Liver (tissue), 9 donors: ENCODE data around the gene SYNJ1. TPM values are rescaled to one million over a fixed set of nuclear protein-coding genes. Genes with fewer than 3 reads are reported as not detected.

Source experiments
- DNase-seq: peaks from one replicate; pipeline ENCODE4 v3.0.0-alpha.2; 2017; ENCODE audit warnings: low spot score
- H3K27ac ChIP-seq, 2 donors: one replicate each; pipeline ENCODE4 v1.7.0; 2013; ENCODE audit warnings: inconsistent platforms in 2 of 2, low read length in 2 of 2, control low read depth in 1 of 2, low read depth in 1 of 2, mild to moderate bottlenecking in 1 of 2
- H3K27me3 ChIP-seq, 4 donors: one replicate each; pipeline versions ENCODE4 v1.6.1 to v1.7.0; 2013; ENCODE audit warnings: low read length in 3 of 4, inconsistent platforms in 1 of 4, mild to moderate bottlenecking in 1 of 4, moderate library complexity in 1 of 4; ENCODE audit not compliant: control insufficient read depth in 4 of 4, insufficient read depth in 4 of 4
- H3K36me3 ChIP-seq, 4 donors: one replicate each; pipeline versions ENCODE4 v1.6.1 to v1.7.0; 2013; ENCODE audit warnings: low read length in 3 of 4, mild to moderate bottlenecking in 3 of 4, low read depth in 1 of 4, moderate library complexity in 1 of 4; ENCODE audit not compliant: control insufficient read depth in 4 of 4, insufficient read depth in 3 of 4
- H3K4me1 ChIP-seq, 4 donors: one replicate each; pipeline versions ENCODE4 v1.6.1 to v1.7.0; 2013; ENCODE audit warnings: low read length in 3 of 4, mild to moderate bottlenecking in 3 of 4, moderate library complexity in 1 of 4; ENCODE audit not compliant: control insufficient read depth in 4 of 4, insufficient read depth in 4 of 4
- H3K4me3 ChIP-seq, 3 donors: one replicate each; pipeline versions ENCODE4 v1.6.1 to v1.7.0; 2013; ENCODE audit warnings: low read length in 3 of 3, control low read depth in 1 of 3, low read depth in 1 of 3, mild to moderate bottlenecking in 1 of 3
- H3K9ac ChIP-seq, 2 donors: one replicate each; pipeline ENCODE4 v1.7.0; 2013; ENCODE audit warnings: low read length in 2 of 2, mild to moderate bottlenecking in 2 of 2, moderate library complexity in 2 of 2, control low read depth in 1 of 2, low read depth in 1 of 2
- H3K9me3 ChIP-seq, 4 donors: one replicate each; pipeline versions ENCODE4 v1.6.1 to v1.7.0; 2013; ENCODE audit warnings: low read length in 3 of 4; ENCODE audit not compliant: control insufficient read depth in 4 of 4
- EGR1 ChIP-seq, 2 donors: IDR thresholded peaks; 2 replicates each; pipeline ENCODE4 v1.6.1; 2016 to 2018; ENCODE audit warnings: antibody characterized with exemption in 2 of 2, low read depth in 2 of 2
- FOXA1 ChIP-seq: IDR thresholded peaks from 2 replicates; pipeline ENCODE4 v1.6.1; 2016; ENCODE audit warnings: antibody characterized with exemption
- FOXA2 ChIP-seq: IDR thresholded peaks from 2 replicates; pipeline ENCODE4 v1.6.1; 2016; ENCODE audit warnings: antibody characterized with exemption
- GABPA ChIP-seq, 2 donors: IDR thresholded peaks in 1 of 2; conservative IDR thresholded peaks in 1 of 2; 2 replicates each; pipeline ENCODE4 v1.6.1; 2016; ENCODE audit warnings: antibody characterized with exemption in 2 of 2, mild to moderate bottlenecking in 1 of 2, moderate library complexity in 1 of 2
- HNF4A ChIP-seq, 2 donors: conservative IDR thresholded peaks; 2 replicates each; pipeline ENCODE4 v1.6.1; 2016; ENCODE audit warnings: antibody characterized with exemption in 2 of 2, mild to moderate bottlenecking in 2 of 2
- HNF4G ChIP-seq: IDR thresholded peaks from 2 replicates; pipeline ENCODE4 v1.6.1; 2016; ENCODE audit warnings: antibody characterized with exemption
- JUND ChIP-seq, 2 donors: IDR thresholded peaks; 2 replicates each; pipeline ENCODE4 v1.6.1; 2016; ENCODE audit warnings: antibody characterized with exemption in 2 of 2
- MAX ChIP-seq: IDR thresholded peaks from 2 replicates; pipeline ENCODE4 v1.6.1; 2016; ENCODE audit warnings: antibody characterized with exemption
- NR2F2 ChIP-seq: IDR thresholded peaks from 2 replicates; pipeline ENCODE4 v1.6.1; 2016; ENCODE audit warnings: antibody characterized with exemption
- RAD21 ChIP-seq, 2 donors: IDR thresholded peaks; 2 replicates each; pipeline ENCODE4 v1.6.1; 2016; ENCODE audit warnings: antibody characterized with exemption in 2 of 2, mild to moderate bottlenecking in 2 of 2
- REST ChIP-seq: IDR thresholded peaks from 2 replicates; pipeline ENCODE4 v1.6.1; 2016; ENCODE audit warnings: antibody characterized with exemption, mild to moderate bottlenecking
- RXRA ChIP-seq, 2 donors: IDR thresholded peaks; 2 replicates each; pipeline ENCODE4 v1.6.1; 2017 to 2018; ENCODE audit warnings: antibody characterized with exemption in 2 of 2, mild to moderate bottlenecking in 1 of 2
- SP1 ChIP-seq: IDR thresholded peaks from 2 replicates; pipeline ENCODE4 v1.6.1; 2018; ENCODE audit warnings: antibody characterized with exemption, mild to moderate bottlenecking
- TAF1 ChIP-seq: conservative IDR thresholded peaks from 2 replicates; pipeline ENCODE4 v1.6.1; 2016; ENCODE audit warnings: antibody characterized with exemption, mild to moderate bottlenecking
- YY1 ChIP-seq: IDR thresholded peaks from 2 replicates; pipeline ENCODE4 v1.6.1; 2016; ENCODE audit warnings: antibody characterized with exemption, mild to moderate bottlenecking
- ZBTB33 ChIP-seq: IDR thresholded peaks from 2 replicates; pipeline ENCODE4 v1.6.1; 2016; ENCODE audit warnings: antibody characterized with exemption
- polyA plus RNA-seq, 2 donors: library from polyadenylated mRNA; stranded (reverse) in 1 of 2; unstranded in 1 of 2; fragments of 200-250 nt in 1 of 2; fragments of >200 nt in 1 of 2; fragmentation: Nextera tagmentation in 1 of 2; extraction: Ambion mirVana in 1 of 2; gene quantifications; one replicate each; pipeline versions ENCODE4 v1.2.1 to v1.2.3, GENCODE V29; 2013 to 2015
- total RNA-seq, 2 donors: library from RNA; depleted of rRNA; stranded (reverse); fragments of >200 nt; gene quantifications; one replicate each; pipeline ENCODE4 v1.2.3, GENCODE V29; 2014
- TF ChIP-seq, protein P1 (sequence below): fragments of 150-350 bp; IDR thresholded peaks from 2 replicates; pipeline ENCODE4 v1.5.1; 2017; ENCODE audit warnings: improper control_type of control experiment, low read depth, low read length; ENCODE audit not compliant: missing input control
- TF ChIP-seq, protein P2 (sequence below): IDR thresholded peaks from 2 replicates; pipeline ENCODE4 v1.6.1; 2016; ENCODE audit warnings: antibody characterized with exemption
- donor health status: healthy.
- donor health status: healthy.
- donor health status: healthy.
- donor health status: healthy.
- donor health status: healthy.

SYNJ1 gene
- total and polyA plus RNA-seq, 4 donors, result 2.5 to 7.2 (median 5.0) TPM

- H3K27me3 ChIP-seq, result no peaks in the 10 kb centered on the region
- H3K36me3 ChIP-seq, result peaks cover 4 to 67% (median 42%) of the 10 kb centered on the region in 4 donors
- TF ChIP-seq RXRA (IDR thresholded peaks at IDR 0.05), result no peak
- TF ChIP-seq, protein P1, sequence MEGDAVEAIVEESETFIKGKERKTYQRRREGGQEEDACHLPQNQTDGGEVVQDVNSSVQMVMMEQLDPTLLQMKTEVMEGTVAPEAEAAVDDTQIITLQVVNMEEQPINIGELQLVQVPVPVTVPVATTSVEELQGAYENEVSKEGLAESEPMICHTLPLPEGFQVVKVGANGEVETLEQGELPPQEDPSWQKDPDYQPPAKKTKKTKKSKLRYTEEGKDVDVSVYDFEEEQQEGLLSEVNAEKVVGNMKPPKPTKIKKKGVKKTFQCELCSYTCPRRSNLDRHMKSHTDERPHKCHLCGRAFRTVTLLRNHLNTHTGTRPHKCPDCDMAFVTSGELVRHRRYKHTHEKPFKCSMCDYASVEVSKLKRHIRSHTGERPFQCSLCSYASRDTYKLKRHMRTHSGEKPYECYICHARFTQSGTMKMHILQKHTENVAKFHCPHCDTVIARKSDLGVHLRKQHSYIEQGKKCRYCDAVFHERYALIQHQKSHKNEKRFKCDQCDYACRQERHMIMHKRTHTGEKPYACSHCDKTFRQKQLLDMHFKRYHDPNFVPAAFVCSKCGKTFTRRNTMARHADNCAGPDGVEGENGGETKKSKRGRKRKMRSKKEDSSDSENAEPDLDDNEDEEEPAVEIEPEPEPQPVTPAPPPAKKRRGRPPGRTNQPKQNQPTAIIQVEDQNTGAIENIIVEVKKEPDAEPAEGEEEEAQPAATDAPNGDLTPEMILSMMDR, result no peak
- no peak for TF ChIP-seq FOXA1
- TF ChIP-seq, protein P2, sequence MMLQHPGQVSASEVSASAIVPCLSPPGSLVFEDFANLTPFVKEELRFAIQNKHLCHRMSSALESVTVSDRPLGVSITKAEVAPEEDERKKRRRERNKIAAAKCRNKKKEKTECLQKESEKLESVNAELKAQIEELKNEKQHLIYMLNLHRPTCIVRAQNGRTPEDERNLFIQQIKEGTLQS, result no peak
- no peak for TF ChIP-seq NR2F2
- no peak for TF ChIP-seq YY1
- TF ChIP-seq RAD21 (IDR thresholded peaks at IDR 0.05), result no peak
- no peak for TF ChIP-seq TAF1
- no peak for TF ChIP-seq SP1
- TF ChIP-seq ZBTB33, result no peak
- TF ChIP-seq FOXA2, result no peak
- no peak for TF ChIP-seq REST
- TF ChIP-seq MAX, result no peak
- TF ChIP-seq HNF4A (conservative IDR thresholded peaks at IDR 0.05), result no peak
- TF ChIP-seq GABPA (IDR thresholded peaks at IDR 0.05 in 1 of 2, conservative IDR thresholded peaks at IDR 0.05 in 1 of 2), result no peak
- no peak for TF ChIP-seq JUND (IDR thresholded peaks at IDR 0.05)
- TF ChIP-seq EGR1 (IDR thresholded peaks at IDR 0.05; ENCODE audit: low read depth in 2 of 2), result no peak
- TF ChIP-seq HNF4G, result no peak
- no peak overlapping the region for H3K4me3 ChIP-seq
- H3K4me1 ChIP-seq, result no peaks in the 10 kb centered on the region
- no peak overlapping the region for H3K9ac ChIP-seq
- DNase-seq, result no peak
- H3K27ac ChIP-seq, result no peak overlapping the region
- H3K9me3 ChIP-seq, result no peaks in the 10 kb centered on the region
Measured at GRCh38 chr21:32750405-32750804, 22.6 kb upstream of the SYNJ1 start.

DNA sequence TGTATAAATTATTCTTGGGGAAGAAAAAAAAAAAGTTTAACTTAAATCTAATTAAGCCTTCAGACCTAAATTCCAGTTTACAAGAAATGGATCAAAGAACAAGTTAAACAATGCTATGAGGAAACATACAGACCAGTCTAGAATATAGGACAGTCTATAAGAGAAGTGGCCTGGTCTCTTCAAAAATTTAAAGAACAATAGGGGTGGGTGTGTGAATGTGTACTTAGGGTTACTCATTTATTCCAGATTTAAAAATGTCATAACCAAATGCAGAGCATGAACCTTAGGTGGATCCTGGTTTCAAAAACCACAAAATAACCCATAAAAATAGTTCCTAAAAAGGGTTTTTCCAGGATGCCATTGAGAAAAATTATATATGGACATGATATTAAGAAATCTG lies 21.8 kb upstream of the SYNJ1 start:
- peaks cover 4 to 70% (median 42%) of the 10 kb centered on the region in 4 donors for H3K36me3 ChIP-seq
- DNase-seq, result no peak
- no peaks in the 10 kb centered on the region for H3K27me3 ChIP-seq
- H3K27ac ChIP-seq, result no peak overlapping the region
- no peaks in the 10 kb centered on the region for H3K4me1 ChIP-seq
- H3K4me3 ChIP-seq, result no peak overlapping the region
- no peaks in the 10 kb centered on the region for H3K9me3 ChIP-seq
- no peak overlapping the region for H3K9ac ChIP-seq
- TF ChIP-seq FOXA2 (no peak), EGR1 (IDR thresholded peaks at IDR 0.05; ENCODE audit: low read depth in 2 of 2) (no peak), NR2F2 (no peak), RAD21 (IDR thresholded peaks at IDR 0.05) (no peak), HNF4A (conservative IDR thresholded peaks at IDR 0.05) (no peak), REST (no peak), JUND (IDR thresholded peaks at IDR 0.05) (no peak), MAX (no peak)
- TF ChIP-seq, protein P2, result no peak
- TF ChIP-seq, protein P1, result no peak
